AG10803 (cell line): Measurements from ENCODE around the gene KLRB1.

Experiments
- DNase-seq: peaks from one replicate; pipeline ENCODE4 v3.0.0; 2010; ENCODE audit warnings: low read depth
- H3K4me3 ChIP-seq: 2 replicates; pipeline ENCODE4 v1.5.1; 2011; ENCODE audit warnings: mild to moderate bottlenecking, low read length, control low read depth
- TF ChIP-seq, protein P1 (sequence below): conservative IDR thresholded peaks from 2 replicates; pipeline ENCODE4 v1.5.1; 2011; ENCODE audit warnings: mild to moderate bottlenecking, low read length, control low read depth, inconsistent platforms

The KLRB1 gene

GRCh38 chr12:9634969-9635754 is 27.4 kb upstream of the KLRB1 start:
- DNase-seq = no peak
- no peak overlapping the region for H3K4me3 ChIP-seq
- TF ChIP-seq, protein P1, sequence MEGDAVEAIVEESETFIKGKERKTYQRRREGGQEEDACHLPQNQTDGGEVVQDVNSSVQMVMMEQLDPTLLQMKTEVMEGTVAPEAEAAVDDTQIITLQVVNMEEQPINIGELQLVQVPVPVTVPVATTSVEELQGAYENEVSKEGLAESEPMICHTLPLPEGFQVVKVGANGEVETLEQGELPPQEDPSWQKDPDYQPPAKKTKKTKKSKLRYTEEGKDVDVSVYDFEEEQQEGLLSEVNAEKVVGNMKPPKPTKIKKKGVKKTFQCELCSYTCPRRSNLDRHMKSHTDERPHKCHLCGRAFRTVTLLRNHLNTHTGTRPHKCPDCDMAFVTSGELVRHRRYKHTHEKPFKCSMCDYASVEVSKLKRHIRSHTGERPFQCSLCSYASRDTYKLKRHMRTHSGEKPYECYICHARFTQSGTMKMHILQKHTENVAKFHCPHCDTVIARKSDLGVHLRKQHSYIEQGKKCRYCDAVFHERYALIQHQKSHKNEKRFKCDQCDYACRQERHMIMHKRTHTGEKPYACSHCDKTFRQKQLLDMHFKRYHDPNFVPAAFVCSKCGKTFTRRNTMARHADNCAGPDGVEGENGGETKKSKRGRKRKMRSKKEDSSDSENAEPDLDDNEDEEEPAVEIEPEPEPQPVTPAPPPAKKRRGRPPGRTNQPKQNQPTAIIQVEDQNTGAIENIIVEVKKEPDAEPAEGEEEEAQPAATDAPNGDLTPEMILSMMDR = no peak

DNA sequence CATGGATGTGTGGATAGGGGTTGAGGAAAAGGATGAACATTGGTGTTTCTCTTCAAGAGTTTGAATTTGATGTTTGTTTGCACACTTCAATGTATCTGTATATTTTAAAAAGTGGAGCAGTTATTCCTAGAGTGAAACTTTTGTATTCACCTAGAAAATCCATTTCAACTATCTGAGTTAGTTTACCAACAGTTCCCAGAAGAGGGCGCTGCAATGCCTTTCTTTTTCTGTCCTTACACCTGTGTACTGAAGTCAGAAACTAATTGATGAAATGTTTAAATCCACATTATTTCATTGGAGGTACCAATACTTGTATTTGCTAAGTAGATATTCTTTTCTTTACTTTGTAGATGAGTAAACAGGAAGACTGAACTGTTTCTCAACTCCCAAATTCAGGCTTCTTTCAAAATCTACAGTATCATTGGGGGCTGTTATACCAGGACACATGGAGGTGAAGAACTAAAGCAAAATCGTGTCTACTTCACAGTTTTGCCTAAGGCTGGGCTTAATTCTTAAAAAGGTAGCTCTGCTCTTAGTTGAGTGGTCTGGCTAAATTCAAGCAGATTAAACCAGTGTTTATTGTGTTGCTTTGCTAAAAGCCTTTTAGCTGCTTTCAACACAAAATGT is 26.6 kb upstream of the KLRB1 start:
- H3K4me3 ChIP-seq = no peak overlapping the region
- peak; percentile 46 for DNase-seq
- TF ChIP-seq, protein P1 = peak; percentile 89

GRCh38 chr12:9632766-9633165 is 25.1 kb upstream of the KLRB1 start:
- TF ChIP-seq, protein P1 = no peak
- no peak overlapping the region for H3K4me3 ChIP-seq
- no peak for DNase-seq

- TF ChIP-seq, protein P1 = no peak
Measured at GRCh38 chr12:9626821-9627220, 19.1 kb upstream of the KLRB1 start.

DNA sequence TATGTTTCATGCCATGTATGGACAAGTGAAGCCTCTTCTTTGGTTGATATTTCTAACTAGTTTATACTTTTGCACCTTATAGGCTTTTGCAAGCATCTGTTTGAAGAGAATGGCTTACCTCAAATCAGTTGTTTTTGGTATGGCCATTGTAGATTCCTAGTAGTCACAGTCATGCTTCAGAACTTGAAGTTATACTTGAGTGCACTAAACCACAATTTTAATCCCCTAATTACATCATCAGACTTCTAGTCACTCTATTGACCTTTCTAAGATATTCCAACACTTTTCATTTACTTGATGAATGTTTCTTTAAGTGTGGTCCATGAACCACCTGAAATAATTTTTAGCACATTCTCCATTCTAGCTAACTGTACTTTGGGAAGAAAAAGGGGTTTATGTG is 18.6 kb upstream of the KLRB1 start:
- no peak overlapping the region for H3K4me3 ChIP-seq
- no peak for DNase-seq
- TF ChIP-seq, protein P1 = no peak

More at GRCh38 chr12:9626821-9627220, 19.1 kb upstream of the KLRB1 start:
- H3K4me3 ChIP-seq = no peak overlapping the region
- DNase-seq = no peak

DNA sequence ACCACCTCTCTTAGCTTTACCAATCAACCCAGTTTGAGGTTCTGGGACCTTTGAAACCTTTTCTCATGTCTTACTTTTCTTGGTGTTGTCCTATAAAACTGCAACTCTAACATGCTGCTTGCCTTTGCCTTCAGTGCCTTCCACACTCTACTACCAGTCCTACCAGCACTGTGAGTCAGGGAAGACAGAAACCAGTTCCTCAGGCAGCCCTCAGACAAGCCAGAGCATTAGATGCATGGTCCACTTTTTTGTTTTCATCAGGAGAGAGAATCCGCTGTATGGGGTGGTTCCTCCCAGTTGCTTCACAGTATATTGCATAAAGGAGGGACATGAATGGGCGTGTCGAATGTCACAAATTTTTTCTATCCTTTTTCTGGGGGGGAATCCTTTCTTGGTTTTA is 17.3 kb upstream of the KLRB1 start:
- H3K4me3 ChIP-seq = no peak overlapping the region
- DNase-seq = no peak
- TF ChIP-seq, protein P1 = no peak
